SW480 (cell line): ENCODE measurements around the gene SFTPA2.
"Not testable (repeated sequence)": the region's sequence is repeated elsewhere in the genome, so short reads cannot be mapped to it uniquely, and the experiment has no call there.

Experiments used
- DNase-seq: peaks from one replicate; pipeline ENCODE4 v3.0.0-alpha.2; 2016; ENCODE audit warnings: low spot score

The SFTPA2 gene

GRCh38 chr10:79560160-79560709 lies at the start of gene SFTPA2:
Gene SFTPA2 (minus strand): TSS chr10:79560407. CDS start chr10:79559483, 924 bp downstream.
- DNase-seq: no peak

DNA sequence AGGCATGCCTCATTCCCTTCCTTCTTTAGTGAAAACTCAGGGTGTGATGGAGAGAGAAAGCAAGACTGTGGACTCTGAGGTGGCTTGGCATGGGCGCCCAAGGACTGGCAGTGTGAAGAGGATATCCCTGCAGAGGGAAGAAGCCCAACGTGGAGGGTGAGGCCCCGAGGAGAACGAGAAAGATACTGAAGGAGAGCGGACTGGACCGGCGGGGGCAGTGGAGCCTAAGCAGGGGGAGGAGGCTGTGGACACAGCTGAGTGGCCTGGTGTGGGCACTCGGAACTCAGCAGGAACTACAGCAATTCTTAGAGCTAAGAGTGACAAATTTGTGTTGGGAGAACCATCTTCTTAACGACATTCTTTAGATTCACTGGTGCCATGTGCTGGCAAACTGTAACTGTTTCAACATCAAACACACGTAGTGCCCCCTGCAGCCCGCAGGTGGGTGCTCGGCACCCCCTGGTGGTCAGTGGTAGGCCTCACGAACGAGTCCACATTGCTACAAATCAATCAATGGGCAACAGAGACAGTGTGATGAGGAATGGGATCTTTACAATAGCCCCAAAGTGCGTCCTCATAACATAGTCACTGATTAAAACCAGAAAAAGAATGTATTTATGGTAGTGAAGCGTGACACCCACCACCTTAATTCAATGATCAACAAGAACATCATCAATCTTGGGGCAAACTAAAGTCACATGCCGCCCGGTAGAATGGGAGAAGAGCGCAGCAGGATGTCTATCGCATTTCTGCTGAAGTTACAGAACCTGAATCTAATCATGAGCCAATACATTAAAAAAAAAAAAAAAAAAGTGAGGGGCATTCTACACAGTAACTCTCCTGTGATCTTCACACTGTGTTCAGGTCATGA lies 48.5 kb upstream of the SFTPA2 start:
- peak; percentile 23 for DNase-seq

- no peak for DNase-seq
Measured at GRCh38 chr10:79605308-79605707, 45.1 kb upstream of the SFTPA2 start.

DNA sequence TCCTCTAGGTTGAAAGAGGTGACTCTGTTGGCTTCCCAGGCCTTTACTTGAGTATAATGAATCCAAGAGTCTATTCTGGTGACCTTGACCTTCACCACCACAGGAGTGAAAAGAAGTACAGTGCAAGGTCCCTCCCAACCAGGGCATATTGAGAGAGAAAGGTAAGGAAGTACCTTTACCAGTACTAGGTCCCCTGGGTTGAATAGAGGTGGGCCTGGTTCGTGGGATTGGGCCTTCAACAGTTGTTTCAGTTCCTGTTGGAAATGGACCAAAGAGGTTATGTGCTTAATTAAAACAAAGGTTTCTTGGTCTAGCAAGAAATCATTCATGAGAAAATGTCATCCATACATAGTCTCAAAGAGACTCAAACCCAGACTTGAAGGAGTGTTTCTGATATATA lies 44.1 kb upstream of the SFTPA2 start:
- no peak for DNase-seq

DNA sequence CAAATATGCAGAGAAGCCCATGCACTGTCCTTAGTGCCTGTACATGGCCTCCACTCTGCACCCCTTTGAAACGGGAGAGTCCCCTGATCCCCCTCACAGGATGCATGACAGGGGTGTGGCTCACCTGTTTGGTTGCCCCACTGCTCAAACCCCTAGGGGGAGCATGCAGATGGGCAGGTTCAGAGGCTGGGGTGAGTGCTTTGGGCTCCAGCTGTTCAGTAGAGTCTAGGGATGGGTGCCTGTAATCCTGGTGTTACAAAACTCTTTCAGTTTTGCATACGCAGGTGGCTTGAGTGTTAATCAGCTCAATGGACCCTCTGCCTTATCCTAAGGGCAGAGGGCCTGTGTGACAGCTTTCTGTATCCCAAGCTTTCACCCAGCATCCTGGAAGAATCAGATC lies 42.7 kb upstream of the SFTPA2 start:
- DNase-seq: no peak

DNA sequence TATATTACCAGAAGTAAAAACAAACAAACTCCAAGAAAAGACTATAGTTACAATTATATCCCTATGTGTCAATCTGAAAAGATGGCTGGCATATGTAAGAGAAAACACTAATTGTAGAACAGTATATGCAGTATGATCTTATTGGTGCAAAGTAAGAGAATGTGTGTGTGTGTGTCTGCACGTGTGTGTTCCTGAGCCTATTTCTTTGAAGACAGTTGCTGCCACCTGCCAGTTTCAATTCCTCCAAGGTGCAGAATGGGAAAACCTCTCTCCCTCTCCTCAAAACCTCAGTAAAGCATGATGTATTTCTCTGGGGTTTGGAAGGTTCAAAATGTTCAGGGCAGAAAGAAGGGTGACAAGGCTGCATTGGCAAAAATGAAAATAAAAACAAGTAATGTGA lies 41.7 kb upstream of the SFTPA2 start:
- no peak for DNase-seq

DNA sequence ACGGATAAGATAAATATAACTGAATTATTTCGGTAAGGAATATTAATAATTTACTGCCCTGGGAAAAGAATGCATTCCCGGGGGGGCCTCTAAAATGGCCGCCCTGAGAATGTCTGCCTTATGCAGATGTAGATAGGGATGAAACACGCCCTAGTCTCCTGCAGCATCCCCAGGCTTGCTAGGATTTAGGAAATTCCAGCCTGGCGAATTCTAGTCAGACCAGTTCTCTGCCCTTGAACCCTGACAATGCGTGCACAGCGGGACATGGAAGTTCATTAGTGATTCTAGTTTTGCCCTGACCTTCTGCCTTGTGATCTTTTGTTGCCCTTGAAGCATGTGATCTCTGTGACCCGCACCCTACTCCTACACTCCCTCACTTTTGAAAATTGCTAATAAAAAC lies 39.4 kb upstream of the SFTPA2 start:
- not testable (repeated sequence) for DNase-seq

DNA sequence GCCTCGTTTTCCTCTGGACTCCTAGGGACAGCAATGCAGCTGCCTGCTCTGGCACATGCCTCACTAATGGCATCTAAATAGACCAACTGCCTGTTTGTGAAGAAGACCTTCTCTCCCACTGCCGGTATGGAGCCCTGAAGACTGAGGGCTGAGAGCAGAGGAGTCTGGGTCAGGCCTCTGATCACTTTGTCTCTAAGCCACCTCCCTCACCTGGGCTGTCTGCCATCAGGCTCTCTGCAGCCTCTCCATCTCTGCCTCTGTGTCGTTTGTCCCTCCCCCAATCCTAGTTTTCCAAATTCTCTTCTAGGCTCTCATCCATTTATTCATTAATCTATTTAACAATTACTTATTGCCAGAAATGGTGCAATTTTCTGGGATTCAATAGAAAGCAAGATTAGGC lies 35.3 kb upstream of the SFTPA2 start:
- no peak for DNase-seq

- not testable (repeated sequence) for DNase-seq
Measured at GRCh38 chr10:79594565-79594964, 34.4 kb upstream of the SFTPA2 start.

DNA sequence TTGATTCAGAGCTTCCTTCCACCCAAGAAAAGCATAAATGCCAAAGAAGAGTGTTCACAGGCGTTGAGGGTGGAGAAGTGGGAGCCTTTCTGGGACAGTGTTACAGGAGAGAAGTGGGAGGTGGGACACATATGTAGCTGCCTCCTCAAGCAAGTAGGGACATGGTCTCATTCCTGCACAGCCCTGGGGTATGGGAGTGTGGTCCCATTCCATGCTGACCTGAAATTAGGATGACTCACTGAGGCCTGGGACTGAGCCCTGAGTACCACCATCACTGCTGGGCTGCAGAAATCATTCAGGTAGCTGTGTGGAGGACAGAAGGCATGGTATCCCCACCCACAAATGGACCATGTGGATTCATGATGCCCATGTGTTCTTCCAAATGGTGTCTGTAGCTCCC lies 33.2 kb upstream of the SFTPA2 start:
- no peak for DNase-seq

DNA sequence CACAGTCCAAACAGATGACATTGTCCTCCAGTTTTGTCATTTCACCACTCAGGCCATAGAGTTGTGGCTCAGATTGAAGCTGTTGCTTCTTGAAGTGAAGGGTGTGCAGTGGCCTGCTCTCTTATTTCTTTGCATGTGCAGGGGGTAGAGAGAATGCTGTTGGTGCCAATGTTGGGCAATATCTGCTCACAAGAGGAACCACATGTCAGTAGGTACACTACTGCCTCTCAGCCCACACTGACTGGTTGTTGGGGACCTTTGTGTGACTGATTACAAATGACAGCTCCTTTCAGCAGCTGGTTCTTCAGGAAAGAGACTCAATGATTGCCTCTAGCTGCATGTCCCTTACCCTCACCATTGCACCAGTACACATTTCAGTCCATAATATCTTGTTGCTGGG lies 28.6 kb upstream of the SFTPA2 start:
- no peak for DNase-seq

GRCh38 chr10:79586933-79587332 lies 26.7 kb upstream of the SFTPA2 start:
- DNase-seq: no peak

DNA sequence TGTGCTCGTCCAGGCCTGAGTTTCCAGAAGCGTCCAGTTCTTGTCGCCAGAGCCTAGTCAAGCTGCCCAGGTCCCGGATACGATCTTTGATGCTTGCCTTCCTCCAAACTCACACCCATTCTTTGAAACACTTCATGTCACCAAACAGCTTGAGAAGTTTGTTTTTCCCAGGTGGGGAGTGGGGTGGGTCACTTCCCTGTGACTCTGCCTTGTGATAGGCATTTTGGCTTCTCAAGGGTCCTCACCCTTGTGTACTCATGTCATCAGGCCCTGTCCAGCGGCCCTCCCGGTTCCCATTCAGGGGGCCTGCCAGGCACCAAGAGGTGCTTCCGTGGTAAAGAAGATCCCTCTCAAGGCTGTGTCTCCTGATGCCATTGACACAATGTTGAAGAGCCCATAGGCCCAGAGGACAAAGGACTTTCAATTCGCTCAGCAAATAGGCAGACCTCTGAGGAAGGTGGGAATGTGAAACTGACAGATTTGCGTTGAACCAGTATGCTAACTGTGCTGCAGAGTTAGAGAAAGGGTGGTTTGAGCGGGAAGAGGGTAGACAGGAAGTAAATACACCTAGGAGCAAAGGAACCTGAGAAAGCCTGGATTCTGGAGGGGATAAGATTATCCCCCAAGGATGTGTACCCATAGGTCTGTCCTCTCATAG lies 25.8 kb upstream of the SFTPA2 start:
- DNase-seq: no peak

DNA sequence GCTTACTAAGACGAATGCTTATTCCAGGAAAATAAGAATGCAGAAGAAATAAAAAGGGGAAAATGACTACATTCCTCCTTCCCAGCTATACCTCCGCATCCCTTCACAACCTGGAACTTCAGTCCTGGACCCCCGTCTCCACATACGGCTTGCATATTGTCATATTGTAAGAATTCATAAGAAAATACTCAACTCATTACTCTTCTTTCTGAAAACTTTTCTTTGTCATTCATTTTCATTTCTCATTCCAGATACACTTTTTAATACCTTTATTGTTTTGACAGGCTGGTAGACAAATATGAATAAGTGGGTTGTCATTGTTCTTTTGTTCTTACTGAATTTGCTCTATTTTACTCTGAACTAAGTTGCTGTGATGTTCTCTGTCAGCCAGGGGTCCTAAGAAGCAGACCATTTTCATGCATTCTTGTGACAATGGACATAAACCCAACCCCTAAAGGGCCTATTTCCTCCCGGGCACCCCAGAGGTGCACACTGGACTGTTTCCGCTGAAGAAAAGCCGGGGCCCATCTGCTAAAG lies 23.3 kb upstream of the SFTPA2 start:
- no peak for DNase-seq

DNA sequence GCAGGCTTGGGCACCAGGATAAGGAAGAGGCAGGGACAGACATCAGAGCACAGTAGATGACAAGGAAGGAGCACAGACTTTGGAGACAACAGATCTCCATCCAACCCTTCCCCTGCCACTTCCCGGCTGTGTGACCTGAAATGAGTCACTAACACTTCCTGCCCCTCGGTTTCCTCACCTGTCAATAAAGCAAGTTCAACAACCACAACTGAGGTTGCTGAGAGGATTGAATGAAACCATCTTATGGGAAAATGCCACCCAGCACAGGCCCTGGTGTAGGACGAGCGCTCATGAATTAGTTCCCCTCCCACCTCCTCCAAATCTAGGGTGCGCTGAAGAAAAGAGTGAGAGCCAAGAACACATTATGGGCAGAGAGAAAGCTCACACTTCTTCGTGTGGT lies 22.7 kb upstream of the SFTPA2 start:
- DNase-seq: not testable (repeated sequence)

- no peak for DNase-seq
Measured at GRCh38 chr10:79582096-79582495, 21.9 kb upstream of the SFTPA2 start.

DNA sequence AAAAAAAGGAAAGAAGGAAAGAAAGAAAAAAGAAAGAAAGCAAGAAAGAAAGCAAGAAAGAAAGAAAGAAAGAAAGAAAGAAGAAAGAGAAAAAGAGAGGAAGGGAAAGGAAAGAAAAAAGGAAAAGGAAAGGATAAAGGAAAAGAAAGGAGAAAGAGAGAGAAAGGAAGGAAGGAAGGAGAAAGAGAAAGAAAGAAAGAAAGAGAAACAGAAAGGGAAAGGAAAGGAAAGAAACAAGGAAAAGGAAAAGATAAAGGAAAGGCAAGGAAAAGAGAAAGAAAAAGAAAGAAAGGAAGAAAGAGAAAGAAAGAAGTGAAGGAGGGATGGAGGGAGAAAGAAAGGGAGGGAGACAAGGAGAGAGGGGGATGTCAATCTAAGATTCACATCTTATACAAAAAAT lies 20.8 kb upstream of the SFTPA2 start:
- DNase-seq: no peak

DNA sequence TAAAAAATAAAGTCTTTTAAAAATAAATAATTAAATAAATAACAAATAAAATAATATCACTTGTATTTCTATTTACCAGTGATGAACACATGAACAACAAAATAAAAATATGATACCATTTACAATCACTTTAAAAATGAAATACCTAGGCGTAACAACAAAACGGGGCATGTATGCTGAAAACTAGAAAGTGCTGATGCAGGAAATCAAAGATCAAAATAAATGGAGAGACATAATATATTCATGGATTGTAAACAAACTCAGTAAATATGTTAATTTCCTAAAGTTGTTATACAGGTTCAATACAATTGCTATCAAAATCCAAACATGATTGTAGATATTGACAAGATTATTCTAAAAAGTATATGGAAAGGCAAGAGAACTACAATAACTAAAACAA lies 19.2 kb upstream of the SFTPA2 start:
- no peak for DNase-seq

GRCh38 chr10:79570624-79571023 lies 10.4 kb upstream of the SFTPA2 start:
- not testable (repeated sequence) for DNase-seq

DNA sequence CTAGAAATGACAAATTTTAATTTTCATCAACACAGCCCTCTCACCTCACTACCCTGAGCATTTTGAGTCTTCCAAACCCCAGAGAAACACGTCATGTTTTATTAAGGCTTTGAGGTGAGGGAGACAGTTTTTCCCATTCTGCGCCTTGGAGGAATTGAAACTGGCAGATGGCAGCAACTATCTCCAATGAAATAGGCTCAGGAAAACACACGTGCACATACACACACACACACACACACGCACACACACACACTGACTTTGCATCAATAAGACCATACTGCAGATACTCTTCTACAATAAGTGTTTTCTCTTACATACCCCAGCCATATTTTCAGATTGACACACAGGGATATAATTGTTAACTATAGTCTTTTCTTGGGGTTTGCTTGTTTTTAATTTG lies 3.2 kb upstream of the SFTPA2 start:
- no peak for DNase-seq

- peak; percentile 52 for DNase-seq
Measured at GRCh38 chr10:79562135-79562756, 2.0 kb upstream of the SFTPA2 start.

GRCh38 chr10:79561257-79561656 lies 1.1 kb upstream of the SFTPA2 start:
- no peak for DNase-seq

GRCh38 chr10:79559726-79560125 lies 481 bp downstream of the SFTPA2 start:
- no peak for DNase-seq
